ENCODE measurements around the gene YAP1.

YAP1 gene

DNA sequence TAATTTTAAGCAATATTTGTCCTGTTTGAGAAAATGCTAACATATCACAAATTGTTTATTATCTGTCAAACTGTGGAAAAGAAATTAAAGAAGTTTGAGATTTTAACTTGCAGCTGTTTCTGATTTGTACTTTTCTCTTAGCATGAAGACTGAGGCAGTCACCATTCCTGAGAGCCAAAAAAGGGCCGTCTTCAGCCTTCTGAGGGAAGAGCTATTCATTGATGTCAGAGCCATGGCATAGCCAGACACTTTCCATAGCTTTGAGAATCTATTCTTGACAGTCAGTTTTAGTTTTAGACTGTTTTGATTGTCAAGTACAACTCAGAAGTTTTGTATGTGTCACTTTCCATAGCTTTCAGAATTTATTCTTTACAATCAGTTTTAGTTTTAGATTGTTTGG lies 32.1 kb downstream of the YAP1 start:
- H3K27ac ChIP-seq (ENCODE audit: low read depth, low read length), result no peak overlapping the region
- H3K27me3 ChIP-seq (ENCODE audit: control insufficient read depth, low read length), result peaks cover 7% of the 10 kb centered on the region; the same call in 1 of the 2 replicates
- H3K4me3 ChIP-seq (ENCODE audit: low read length), result no peak overlapping the region
- H3K36me3 ChIP-seq (ENCODE audit: control insufficient read depth, low read length), result no peaks in the 10 kb centered on the region
- H3K79me2 ChIP-seq (ENCODE audit: control insufficient read depth, low read length), result no peaks in the 10 kb centered on the region
- TF ChIP-seq EZH2phosphoT487 (IDR thresholded peaks at IDR 0.05; ENCODE audit: borderline replicate concordance, low read length) (no peak), CTCF (IDR thresholded peaks at IDR 0.05; ENCODE audit: low read depth, low read length, poor library complexity, severe bottlenecking) (no peak)
- no peaks in the 10 kb centered on the region for H3K9me2 ChIP-seq (replicated peaks; ENCODE audit: control insufficient read depth, low read length)
- H3K4me2 ChIP-seq (ENCODE audit: low read length), result no peak overlapping the region
- no peaks in the 10 kb centered on the region for H3K4me1 ChIP-seq (ENCODE audit: control insufficient read depth, low read length)
- no peaks in the 10 kb centered on the region for H3K9me3 ChIP-seq (ENCODE audit: control insufficient read depth, insufficient read depth, low read length)
- no peaks in the 10 kb centered on the region for H3F3A ChIP-seq (ENCODE audit: control insufficient read depth, insufficient read depth)
- H4K20me1 ChIP-seq (ENCODE audit: control insufficient read depth, insufficient read depth, low read depth, low read length), result no peaks in the 10 kb centered on the region

- no peaks in the 10 kb centered on the region for H3K4me1 ChIP-seq (ENCODE audit: control insufficient read depth, low read length)
- H3K36me3 ChIP-seq (ENCODE audit: control insufficient read depth, low read length), result no peaks in the 10 kb centered on the region
- H3F3A ChIP-seq (ENCODE audit: control insufficient read depth, insufficient read depth), result no peaks in the 10 kb centered on the region
- no peaks in the 10 kb centered on the region for H3K9me2 ChIP-seq (replicated peaks; ENCODE audit: control insufficient read depth, low read length)
- no peak overlapping the region for H3K4me2 ChIP-seq (ENCODE audit: low read length)
- H3K27me3 ChIP-seq (ENCODE audit: control insufficient read depth, low read length), result peaks cover 7% of the 10 kb centered on the region; the same call in 1 of the 2 replicates
- no peaks in the 10 kb centered on the region for H4K20me1 ChIP-seq (ENCODE audit: control insufficient read depth, insufficient read depth, low read depth, low read length)
- H3K9me3 ChIP-seq (ENCODE audit: control insufficient read depth, insufficient read depth, low read length), result no peaks in the 10 kb centered on the region
- H3K27ac ChIP-seq (ENCODE audit: low read depth, low read length), result no peak overlapping the region
- H3K4me3 ChIP-seq (ENCODE audit: low read length), result no peak overlapping the region
- TF ChIP-seq EZH2phosphoT487 (IDR thresholded peaks at IDR 0.05; ENCODE audit: borderline replicate concordance, low read length), result no peak
- TF ChIP-seq CTCF (IDR thresholded peaks at IDR 0.05; ENCODE audit: low read depth, low read length, poor library complexity, severe bottlenecking), result no peak
- H3K79me2 ChIP-seq (ENCODE audit: control insufficient read depth, low read length), result no peaks in the 10 kb centered on the region
Measured at GRCh38 chr11:102143867-102144266, 33.6 kb downstream of the YAP1 start.

DNA sequence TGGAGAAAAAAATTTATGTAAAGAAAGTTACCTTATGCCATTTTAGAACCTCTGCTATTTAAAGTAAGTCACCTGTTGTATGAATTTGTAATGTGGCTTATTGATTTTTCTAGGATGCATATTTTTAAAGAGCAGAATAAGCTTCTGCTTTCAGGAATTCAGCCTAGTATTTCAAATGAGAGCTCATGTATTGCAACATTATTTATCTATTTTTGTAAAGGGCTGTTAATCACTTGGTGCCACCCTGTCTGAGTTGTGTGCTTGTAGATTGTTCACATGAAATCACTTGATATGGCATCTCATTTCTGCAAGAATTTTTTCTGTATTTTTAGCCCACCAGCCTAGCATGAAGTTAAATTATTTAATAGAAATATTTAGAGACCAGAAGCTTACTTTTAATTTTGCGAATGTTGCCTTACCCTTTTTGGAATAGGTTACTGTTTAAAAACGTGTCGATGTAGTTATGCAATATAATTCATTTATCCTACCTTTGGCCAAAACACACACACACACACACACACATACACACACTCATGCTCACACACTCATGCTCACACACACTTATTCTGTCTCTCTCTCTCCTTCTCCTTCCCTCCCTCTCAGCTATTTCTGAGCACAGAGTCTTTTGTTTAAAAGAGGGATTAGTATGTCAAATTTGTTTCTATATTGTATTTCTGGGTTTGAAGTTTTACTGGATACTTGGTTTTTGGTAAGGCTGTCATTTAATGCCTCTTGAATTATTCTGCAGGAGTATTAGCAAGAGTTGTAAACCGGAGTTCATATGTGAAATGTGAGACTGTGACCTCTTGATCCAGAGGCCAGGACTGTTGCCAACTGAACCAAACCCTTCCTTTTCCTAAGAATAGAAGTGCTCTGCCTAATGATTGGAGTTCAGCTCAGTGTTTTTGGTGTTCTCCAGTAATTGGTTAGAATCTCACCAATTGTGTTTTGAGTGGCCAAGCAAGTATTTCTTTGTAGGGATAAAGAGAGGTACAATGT lies 34.4 kb downstream of the YAP1 start:
- Histone ChIP-seq H3K4me2 (ENCODE audit: low read length) (no peak overlapping the region), H3F3A (ENCODE audit: control insufficient read depth, insufficient read depth) (no peaks in the 10 kb centered on the region), H4K20me1 (ENCODE audit: control insufficient read depth, insufficient read depth, low read depth, low read length) (no peaks in the 10 kb centered on the region), H3K36me3 (ENCODE audit: control insufficient read depth, low read length) (no peaks in the 10 kb centered on the region), H3K4me3 (ENCODE audit: low read length) (no peak overlapping the region), H3K27ac (ENCODE audit: low read depth, low read length) (no peak overlapping the region), H3K79me2 (ENCODE audit: control insufficient read depth, low read length) (no peaks in the 10 kb centered on the region), H3K27me3 (ENCODE audit: control insufficient read depth, low read length) (peaks cover 7% of the 10 kb centered on the region; the same call in 1 of the 2 replicates), H3K4me1 (ENCODE audit: control insufficient read depth, low read length) (no peaks in the 10 kb centered on the region), H3K9me3 (ENCODE audit: control insufficient read depth, insufficient read depth, low read length) (no peaks in the 10 kb centered on the region), H3K9me2 (replicated peaks; ENCODE audit: control insufficient read depth, low read length) (no peaks in the 10 kb centered on the region)
- TF ChIP-seq EZH2phosphoT487 (IDR thresholded peaks at IDR 0.05; ENCODE audit: borderline replicate concordance, low read length) (no peak), CTCF (IDR thresholded peaks at IDR 0.05; ENCODE audit: low read depth, low read length, poor library complexity, severe bottlenecking) (no peak)
